ENCODE data around the gene CPED1.

CPED1 gene

DNA sequence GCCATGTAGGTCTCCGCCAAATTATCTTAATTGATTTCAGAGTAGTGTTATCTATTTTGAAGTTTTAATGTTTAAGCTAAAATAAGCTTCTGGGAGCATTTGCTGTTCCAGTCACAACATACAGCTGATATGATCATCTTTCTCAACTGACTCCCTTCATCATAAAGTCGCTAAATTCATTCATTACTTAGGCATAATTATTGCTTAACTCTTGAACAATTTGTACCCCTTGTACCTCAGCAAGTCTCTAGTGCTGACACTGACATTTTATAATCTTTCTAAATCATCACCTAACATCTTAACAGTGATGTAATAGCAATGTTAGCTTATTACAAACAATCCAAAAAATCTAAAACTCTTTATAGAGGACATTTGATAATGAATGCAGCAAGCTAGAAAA is 286.0 kb downstream of the CPED1 start:
- TF ChIP-seq CTCF (conservative IDR thresholded peaks at IDR 0.05; ENCODE audit: low read depth, low read length): no peak
- no peak overlapping the region for H3K4me3 ChIP-seq (ENCODE audit: low read depth, low read length)
- DNase-seq (ENCODE audit: low read depth): no peak

DNA sequence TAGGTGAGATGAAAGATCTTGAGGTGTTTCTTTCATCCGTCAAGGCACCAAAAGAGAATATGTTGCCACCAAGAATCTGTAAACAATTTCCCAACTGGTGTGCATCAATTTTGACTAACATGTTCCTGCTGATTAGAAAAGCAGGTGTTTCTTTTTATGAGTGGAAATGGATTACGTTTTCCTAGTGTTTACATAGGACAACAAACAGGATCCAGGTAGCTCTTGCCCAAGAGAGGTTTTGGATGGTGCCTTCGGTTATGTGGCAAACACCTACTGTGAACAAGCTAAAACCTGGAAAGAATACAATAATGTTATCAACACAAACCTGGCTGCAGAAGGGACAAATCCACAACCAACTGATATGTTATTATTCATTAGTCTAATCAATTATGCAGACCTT is 286.7 kb downstream of the CPED1 start:
- DNase-seq (ENCODE audit: low read depth): no peak
- no peak overlapping the region for H3K4me3 ChIP-seq (ENCODE audit: low read depth, low read length)
- TF ChIP-seq CTCF (conservative IDR thresholded peaks at IDR 0.05; ENCODE audit: low read depth, low read length): no peak

DNA sequence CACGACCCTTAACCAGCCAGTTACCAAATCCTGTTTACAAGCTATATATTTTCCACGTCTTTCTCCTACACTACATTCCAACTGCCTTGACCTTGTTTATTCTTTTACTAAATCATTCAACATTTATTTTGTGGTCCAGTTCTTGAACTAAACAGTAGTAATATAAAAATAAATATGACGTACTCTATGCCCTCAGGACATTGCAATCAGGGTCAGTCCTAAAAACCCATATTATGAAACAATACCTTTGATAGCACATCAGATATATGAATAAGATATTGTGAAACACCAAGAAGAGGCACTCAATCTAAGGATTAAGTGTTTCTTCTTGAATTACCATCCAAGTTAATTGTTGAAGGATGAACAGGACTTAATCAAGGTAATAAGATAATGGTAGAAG is 287.8 kb downstream of the CPED1 start:
- no peak for DNase-seq (ENCODE audit: low read depth)
- no peak for TF ChIP-seq CTCF (conservative IDR thresholded peaks at IDR 0.05; ENCODE audit: low read depth, low read length)
- H3K4me3 ChIP-seq (ENCODE audit: low read depth, low read length): no peak overlapping the region

- no peak overlapping the region for H3K4me3 ChIP-seq (ENCODE audit: low read depth, low read length)
- no peak for TF ChIP-seq CTCF (conservative IDR thresholded peaks at IDR 0.05; ENCODE audit: low read depth, low read length)
- peak; percentile 80 for DNase-seq (ENCODE audit: low read depth)
These were observed 289.9 kb downstream of the CPED1 start for GRCh38 chr7:121278120-121279021.

DNA sequence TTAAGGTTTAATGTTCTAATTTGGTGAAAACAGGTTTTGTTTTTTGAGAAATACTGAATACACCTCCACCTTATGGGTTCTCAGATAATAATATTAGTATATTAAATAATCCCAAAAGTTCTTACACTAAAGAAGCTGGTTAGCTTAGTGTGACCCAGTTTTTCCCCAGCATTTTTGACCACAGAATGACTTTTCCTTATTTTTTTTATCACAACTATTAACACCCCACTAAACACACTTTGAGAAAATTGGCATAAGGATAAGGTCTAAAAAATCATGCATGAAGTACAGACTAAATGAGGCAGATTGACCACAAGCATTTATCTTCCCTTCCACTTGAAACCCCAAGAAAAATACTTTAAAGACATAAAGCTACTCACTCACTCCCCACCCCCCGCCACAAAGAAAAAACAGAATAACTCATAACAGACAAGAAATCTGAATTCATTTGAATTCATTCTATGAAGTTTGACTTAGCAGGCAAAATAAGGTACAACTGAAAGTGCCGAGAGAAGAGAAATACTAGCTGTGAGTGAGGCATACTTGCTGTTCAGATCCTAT is 290.6 kb downstream of the CPED1 start:
- peak; percentile 51 for DNase-seq (ENCODE audit: low read depth)
- H3K4me3 ChIP-seq (ENCODE audit: low read depth, low read length): no peak overlapping the region
- TF ChIP-seq CTCF (conservative IDR thresholded peaks at IDR 0.05; ENCODE audit: low read depth, low read length): no peak

DNA sequence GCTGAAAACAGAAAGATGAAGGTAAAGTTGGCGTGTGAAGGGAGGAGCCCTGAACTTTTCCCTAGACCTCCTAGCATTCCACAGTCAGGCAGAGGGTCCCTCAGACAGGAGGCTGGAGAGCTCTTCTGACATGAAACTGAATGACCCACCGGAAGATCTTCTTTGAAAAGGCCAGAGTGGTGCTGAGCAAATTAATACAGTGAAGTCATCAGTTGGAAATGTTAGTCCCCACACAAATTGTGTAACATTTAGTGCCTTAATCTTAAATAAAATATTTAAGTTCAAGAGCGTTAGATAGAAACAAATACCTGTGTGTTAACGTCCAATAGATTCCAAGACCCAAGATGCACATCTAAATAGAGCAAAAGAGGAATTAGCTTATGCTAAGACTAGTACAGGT is 291.3 kb downstream of the CPED1 start:
- peak; percentile 59 for DNase-seq (ENCODE audit: low read depth)

More for the DNA sequence above, 291.3 kb downstream of the CPED1 start:
- no peak overlapping the region for H3K4me3 ChIP-seq (ENCODE audit: low read depth, low read length)
- TF ChIP-seq CTCF (conservative IDR thresholded peaks at IDR 0.05; ENCODE audit: low read depth, low read length): no peak
